CD1c-positive myeloid dendritic cell (primary cell): Measurements from ENCODE around the gene PHF20.
"Not testable (repeated sequence)": the region's sequence is repeated elsewhere in the genome, so short reads cannot be mapped to it uniquely, and the experiment has no call there.

Experiments used
- DNase-seq: peaks from one replicate; pipeline ENCODE4 v3.0.0-alpha.2; 2016; ENCODE audit errors: extremely low spot score

The PHF20 gene

GRCh38 chr20:35920523-35920922, 148.7 kb downstream of the PHF20 start:
- no peak for DNase-seq

GRCh38 chr20:35929301-35929700, 157.5 kb downstream of the PHF20 start:
- DNase-seq: no peak

DNA sequence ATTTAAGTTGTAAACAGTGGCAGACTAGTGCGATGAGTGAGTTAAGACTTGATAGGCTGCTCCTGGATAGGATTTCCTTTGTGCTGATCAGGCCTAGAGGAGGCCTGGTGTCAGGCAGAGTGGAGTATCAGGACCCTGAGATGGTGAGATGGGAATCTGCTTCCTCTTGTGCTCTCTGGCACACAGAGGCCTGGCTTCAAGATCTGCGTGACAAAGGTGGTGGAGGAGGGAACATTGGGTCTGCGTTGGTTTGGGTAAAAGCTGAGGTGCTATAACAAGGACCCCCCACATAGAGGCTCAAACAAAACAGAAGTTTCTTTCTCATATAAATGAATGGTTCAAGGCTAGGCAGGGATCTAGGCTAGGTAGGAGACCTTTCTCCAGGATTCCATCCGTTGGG, 162.2 kb downstream of the PHF20 start:
- DNase-seq: no peak

DNA sequence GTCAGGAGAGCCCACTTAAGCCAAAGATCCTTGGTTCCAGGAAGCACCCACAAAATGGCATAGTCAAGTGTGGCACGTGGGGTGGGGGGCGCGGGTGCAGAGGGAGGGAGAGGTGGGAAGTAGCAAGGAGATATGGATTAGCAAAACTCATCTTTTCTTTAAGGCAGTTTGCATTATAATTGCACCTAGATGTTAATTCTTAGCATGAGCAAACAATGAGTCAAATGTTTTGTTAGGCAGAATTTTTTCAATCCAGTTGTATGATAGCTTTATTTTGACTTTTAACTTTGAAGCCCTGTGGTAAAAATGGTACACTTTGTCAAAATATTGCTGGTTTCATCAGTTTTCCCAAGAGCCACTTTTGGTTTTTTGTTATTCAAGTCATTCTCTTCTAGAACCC, 167.4 kb downstream of the PHF20 start:
- no peak for DNase-seq

DNA sequence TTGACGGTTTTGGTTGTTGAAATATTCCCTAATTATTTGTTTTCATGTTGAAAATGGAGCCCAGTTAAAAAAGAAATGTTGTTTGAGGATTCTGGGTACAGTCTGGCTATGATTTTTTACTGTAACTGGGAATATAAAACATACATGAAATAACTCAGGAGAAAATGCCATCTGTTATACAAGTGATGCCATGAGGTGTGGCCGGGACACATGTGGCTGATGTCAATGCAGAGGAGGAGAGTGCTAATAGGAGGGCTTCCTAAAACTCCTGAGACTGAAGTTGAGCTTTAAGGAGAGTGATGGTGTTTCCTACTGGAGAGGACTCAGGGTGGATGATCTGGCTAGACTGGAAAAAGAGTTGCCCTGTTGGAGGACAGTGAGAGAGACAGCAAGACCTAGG, 169.8 kb downstream of the PHF20 start:
- DNase-seq: no peak

GRCh38 chr20:35942243-35942642, 170.4 kb downstream of the PHF20 start:
- peak; percentile 18 for DNase-seq

DNA sequence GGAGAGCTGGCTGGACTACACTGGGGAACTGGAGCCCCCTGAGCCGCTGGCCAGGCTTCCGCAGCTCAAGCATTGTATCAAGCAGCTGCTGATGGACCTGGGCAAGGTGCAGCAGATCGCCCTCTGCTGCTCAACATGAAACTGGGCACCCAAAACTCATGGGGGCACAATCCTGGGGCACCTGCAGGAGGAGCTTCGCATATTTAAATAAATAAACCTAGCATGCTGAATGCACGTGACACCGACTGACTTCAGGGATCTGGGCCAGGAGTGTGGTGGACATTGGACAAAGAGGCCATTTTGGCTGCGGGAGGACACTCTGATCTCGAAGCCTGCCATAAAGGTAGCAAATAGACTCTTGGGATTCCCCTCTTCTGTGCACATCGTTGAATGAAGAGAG, 175.7 kb downstream of the PHF20 start:
- DNase-seq: peak; percentile 3

- no peak for DNase-seq
Observed at GRCh38 chr20:35947907-35948306, 176.1 kb downstream of the PHF20 start.

GRCh38 chr20:35950093-35950492, 178.3 kb downstream of the PHF20 start:
- DNase-seq: no peak

- DNase-seq: not testable (repeated sequence)
Observed at GRCh38 chr20:35952080-35952479, 180.3 kb downstream of the PHF20 start.

- peak; percentile 72 for DNase-seq
Observed at GRCh38 chr20:35952480-35953386, 180.9 kb downstream of the PHF20 start.

GRCh38 chr20:35953387-35954199, 181.8 kb downstream of the PHF20 start:
- peak; percentile 62 for DNase-seq

GRCh38 chr20:35954200-35954906, 182.5 kb downstream of the PHF20 start, which contains the start of gene SCAND1:
SCAND1 (minus strand) TSS chr20:35954502; CDS start chr20:35954284, 218 bp downstream.
- DNase-seq: peak; percentile 99

- peak; percentile 52 for DNase-seq
Observed at GRCh38 chr20:35954907-35955251, 183.1 kb downstream of the PHF20 start.

GRCh38 chr20:35956616-35957015, 184.8 kb downstream of the PHF20 start:
- DNase-seq: no peak

- DNase-seq: not testable (repeated sequence)
Observed at GRCh38 chr20:35959291-35959690, 187.5 kb downstream of the PHF20 start.

- no peak for DNase-seq
Observed at GRCh38 chr20:35963878-35964277, 192.1 kb downstream of the PHF20 start.

- no peak for DNase-seq
Observed at GRCh38 chr20:35967979-35968640, 196.3 kb downstream of the PHF20 start, which contains the start of gene CNBD2. CNBD2 (plus strand) TSS chr20:35968590; CDS start chr20:35968763, 173 bp downstream.

GRCh38 chr20:35968930-35969329, 197.1 kb downstream of the PHF20 start:
- no peak for DNase-seq

DNA sequence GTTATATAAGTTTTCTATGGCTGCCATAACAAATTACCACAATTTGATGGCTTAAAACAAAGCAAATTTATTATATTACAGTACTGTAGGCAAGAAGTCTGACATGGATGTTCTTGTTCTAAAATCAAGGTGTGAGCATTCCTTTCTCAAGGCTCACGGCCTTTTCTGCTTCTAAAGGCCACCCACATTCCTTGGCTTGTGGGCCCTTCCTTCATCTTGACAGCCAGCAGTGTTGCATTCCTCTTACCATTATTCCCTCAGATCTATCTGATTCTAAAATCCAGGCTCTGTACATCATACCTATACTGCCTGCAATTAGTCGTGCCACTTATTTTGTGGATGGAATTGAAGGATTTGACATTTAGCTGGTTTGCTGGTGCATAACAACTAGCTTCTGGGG, 200.2 kb downstream of the PHF20 start:
- DNase-seq: no peak

GRCh38 chr20:35972462-35972861, 200.6 kb downstream of the PHF20 start:
- no peak for DNase-seq
